Peyer's patch (tissue), 4 donors: ENCODE data around the gene SLC4A5. TPM values are rescaled to one million over a fixed set of nuclear protein-coding genes. Genes with fewer than 3 reads are reported as not detected.

ENCODE experiments used
- DNase-seq, 3 donors: peaks; one replicate each; pipeline ENCODE4 v3.0.0-alpha.2; 2017 to 2019
- H3K27ac ChIP-seq, 4 donors: fragments of 200-600 bp; sonication (generic); one replicate each; pipeline ENCODE4 v1.5.1; 2016 to 2019
- H3K27me3 ChIP-seq, 2 donors: fragments of 200-600 bp; sonication (generic); one replicate each; pipeline ENCODE4 v1.5.1; 2019
- H3K36me3 ChIP-seq, 3 donors: fragments of 200-600 bp; sonication (generic); one replicate each; pipeline ENCODE4 v1.5.1; 2016 to 2019
- H3K4me1 ChIP-seq, 4 donors: fragments of 200-600 bp; sonication (generic); one replicate each; pipeline ENCODE4 v1.5.1; 2016 to 2019
- H3K4me3 ChIP-seq, 4 donors: fragments of 200-600 bp; sonication (generic); 1 replicate in 3 of 4; 2 replicates in 1 of 4; pipeline ENCODE4 v1.5.1; 2016 to 2019; ENCODE audit warnings: mild to moderate bottlenecking in 1 of 4
- H3K9me3 ChIP-seq, 4 donors: fragments of 200-600 bp; sonication (generic); one replicate each; pipeline ENCODE4 v1.5.1; 2016 to 2019; ENCODE audit warnings: mild to moderate bottlenecking in 1 of 4
- POLR2A ChIP-seq, 2 donors: fragments of 450-650 bp; IDR thresholded peaks; one replicate each; pipeline ENCODE4 v1.5.1; 2017; ENCODE audit warnings: antibody characterized with exemption in 2 of 2, mild to moderate bottlenecking in 2 of 2, moderate library complexity in 2 of 2
- total RNA-seq, 4 donors: library from RNA; depleted of rRNA; stranded (reverse); fragments of >200 nt; gene quantifications; one replicate each; pipeline ENCODE4 v1.1.0, GENCODE V29; 2016
- TF ChIP-seq, protein P1 (sequence below), 6 experiments: fragments of 450-650 bp in 4 of 6; fragments of 200-600 bp in 2 of 6; sonication (generic) in 1 of 6; IDR thresholded peaks; one replicate each; pipeline ENCODE4 v1.5.1; 2017 to 2019; ENCODE audit warnings: antibody characterized with exemption in 6 of 6, mild to moderate bottlenecking in 3 of 6, moderate library complexity in 1 of 6

SLC4A5 gene
- total RNA-seq, 4 donors from 2014 or later = 1.8 to 14.9 (median 4.9) TPM

DNA sequence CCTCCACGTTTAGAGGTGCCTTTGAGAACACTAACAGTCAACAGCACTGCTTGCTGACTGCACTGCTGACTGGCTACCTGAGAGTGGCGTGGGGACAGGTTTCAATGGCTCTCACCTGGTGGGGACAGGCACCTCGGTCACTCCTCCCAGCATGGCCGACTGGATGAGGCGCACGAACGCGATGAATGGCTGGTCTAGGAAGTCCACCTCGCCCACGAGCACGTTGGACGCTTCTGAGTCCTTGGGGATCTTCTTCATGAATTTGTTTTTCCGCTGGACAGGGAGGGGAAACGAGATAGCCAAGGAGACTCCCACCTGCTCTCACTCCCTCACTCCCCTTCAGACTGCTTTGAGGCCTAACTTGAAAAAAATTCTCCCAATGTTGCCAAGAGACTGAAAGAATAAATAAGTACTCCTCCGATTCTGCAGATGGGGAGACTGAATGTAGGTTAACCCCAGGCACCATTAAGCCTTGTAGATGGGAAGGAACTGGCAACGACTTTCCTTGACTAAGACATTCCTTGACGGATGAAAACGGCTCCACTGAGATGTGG lies 87.5 kb downstream of the SLC4A5 start:
- TF ChIP-seq, protein P1, sequence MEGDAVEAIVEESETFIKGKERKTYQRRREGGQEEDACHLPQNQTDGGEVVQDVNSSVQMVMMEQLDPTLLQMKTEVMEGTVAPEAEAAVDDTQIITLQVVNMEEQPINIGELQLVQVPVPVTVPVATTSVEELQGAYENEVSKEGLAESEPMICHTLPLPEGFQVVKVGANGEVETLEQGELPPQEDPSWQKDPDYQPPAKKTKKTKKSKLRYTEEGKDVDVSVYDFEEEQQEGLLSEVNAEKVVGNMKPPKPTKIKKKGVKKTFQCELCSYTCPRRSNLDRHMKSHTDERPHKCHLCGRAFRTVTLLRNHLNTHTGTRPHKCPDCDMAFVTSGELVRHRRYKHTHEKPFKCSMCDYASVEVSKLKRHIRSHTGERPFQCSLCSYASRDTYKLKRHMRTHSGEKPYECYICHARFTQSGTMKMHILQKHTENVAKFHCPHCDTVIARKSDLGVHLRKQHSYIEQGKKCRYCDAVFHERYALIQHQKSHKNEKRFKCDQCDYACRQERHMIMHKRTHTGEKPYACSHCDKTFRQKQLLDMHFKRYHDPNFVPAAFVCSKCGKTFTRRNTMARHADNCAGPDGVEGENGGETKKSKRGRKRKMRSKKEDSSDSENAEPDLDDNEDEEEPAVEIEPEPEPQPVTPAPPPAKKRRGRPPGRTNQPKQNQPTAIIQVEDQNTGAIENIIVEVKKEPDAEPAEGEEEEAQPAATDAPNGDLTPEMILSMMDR (IDR thresholded peaks at IDR 0.05) = no peak
- TF ChIP-seq POLR2A (IDR thresholded peaks at IDR 0.05) = no peak
- no peak for DNase-seq
- Histone ChIP-seq H3K9me3 (no peaks in the 10 kb centered on the region), H3K4me3 (no peak overlapping the region), H3K27ac (no peak overlapping the region), H3K36me3 (no peaks in the 10 kb centered on the region), H3K4me1 (no peaks in the 10 kb centered on the region), H3K27me3 (no peaks in the 10 kb centered on the region)

DNA sequence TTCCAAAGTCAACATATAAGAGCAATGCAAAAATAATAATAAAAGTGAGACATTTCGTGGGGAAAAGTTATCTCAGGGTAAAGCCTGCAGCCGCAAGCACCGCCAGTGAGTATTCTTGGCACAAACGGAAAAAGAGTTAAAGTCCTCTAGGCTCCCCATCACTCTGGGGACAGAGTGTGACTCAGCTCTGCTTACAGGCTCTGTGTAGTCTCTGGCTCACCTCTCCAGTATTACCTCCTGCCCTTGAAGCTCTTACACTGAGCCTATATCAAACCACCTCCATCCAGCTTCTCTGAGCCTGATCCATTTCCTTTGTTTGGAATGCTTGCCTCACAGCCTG lies 89.3 kb downstream of the SLC4A5 start:
- H3K4me3 ChIP-seq = no peak overlapping the region

DNA sequence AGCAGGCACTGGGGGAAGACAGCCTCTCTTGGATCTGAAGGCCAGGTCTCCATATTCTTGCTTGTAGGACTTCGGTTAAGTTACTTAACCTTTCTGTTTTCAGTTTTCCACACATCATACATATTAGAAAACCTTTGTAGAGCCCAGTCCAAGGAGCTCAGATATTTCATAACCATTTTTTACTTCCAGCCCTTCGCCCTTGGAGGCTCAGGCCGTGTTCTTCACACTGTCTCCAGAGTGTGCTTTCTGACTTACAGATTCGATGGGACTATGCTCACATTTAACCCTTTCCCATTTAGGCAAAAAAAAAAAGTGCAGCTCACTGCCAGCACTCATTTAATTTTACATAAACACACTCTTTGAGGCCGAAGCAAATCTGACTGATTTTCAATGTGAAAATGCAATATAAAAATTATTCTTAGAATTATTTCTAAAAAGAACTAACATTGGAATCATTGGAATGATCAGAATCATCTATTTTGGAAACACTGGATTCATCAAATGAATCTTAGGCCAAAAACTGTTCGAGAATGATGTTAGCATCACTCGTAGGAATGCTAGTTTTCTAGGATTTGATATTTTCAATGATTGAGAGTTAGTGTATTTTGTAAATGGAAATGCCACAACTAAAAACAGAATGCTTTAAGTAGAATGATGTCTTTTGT lies 89.8 kb downstream of the SLC4A5 start:
- no peaks in the 10 kb centered on the region for H3K4me1 ChIP-seq
- no peak overlapping the region for H3K4me3 ChIP-seq
- TF ChIP-seq, protein P1 (IDR thresholded peaks at IDR 0.05) = no peak
- no peak for TF ChIP-seq POLR2A (IDR thresholded peaks at IDR 0.05)
- no peaks in the 10 kb centered on the region for H3K36me3 ChIP-seq
- H3K27ac ChIP-seq = no peak overlapping the region
- no peaks in the 10 kb centered on the region for H3K9me3 ChIP-seq
- no peaks in the 10 kb centered on the region for H3K27me3 ChIP-seq
- DNase-seq = peak in 1 of 3 donors; percentile 13

More for the DNA sequence above, 89.3 kb downstream of the SLC4A5 start:
- no peaks in the 10 kb centered on the region for H3K36me3 ChIP-seq
- TF ChIP-seq POLR2A (IDR thresholded peaks at IDR 0.05) = no peak
- TF ChIP-seq, protein P1 (IDR thresholded peaks at IDR 0.05) = no peak
- H3K27ac ChIP-seq = no peak overlapping the region
- DNase-seq = peak in 1 of 3 donors; percentile 23
- no peaks in the 10 kb centered on the region for H3K4me1 ChIP-seq
- H3K27me3 ChIP-seq = no peaks in the 10 kb centered on the region
- no peaks in the 10 kb centered on the region for H3K9me3 ChIP-seq

DNA sequence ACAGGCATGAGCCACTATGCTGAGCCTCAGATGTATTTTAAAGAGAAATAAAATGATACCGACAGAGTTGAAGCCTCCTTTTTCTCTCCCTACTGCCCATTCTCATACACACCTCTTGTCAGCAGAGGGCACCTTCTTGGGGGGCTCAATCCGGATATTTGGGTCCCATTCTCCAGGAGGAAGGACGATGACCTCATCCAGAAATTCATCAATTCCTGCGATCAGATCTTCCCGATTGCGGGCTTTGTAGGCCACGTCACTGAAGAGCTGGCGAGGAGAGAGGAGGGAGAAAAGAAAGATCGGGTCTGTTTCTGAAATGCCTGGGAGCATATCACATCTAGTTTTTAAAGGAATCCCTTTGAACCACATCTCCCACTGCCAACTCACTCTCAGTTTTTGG lies 90.4 kb downstream of the SLC4A5 start:
- Histone ChIP-seq H3K9me3 (no peaks in the 10 kb centered on the region), H3K27me3 (no peaks in the 10 kb centered on the region), H3K36me3 (no peaks in the 10 kb centered on the region), H3K4me1 (no peaks in the 10 kb centered on the region), H3K27ac (no peak overlapping the region), H3K4me3 (no peak overlapping the region)
- TF ChIP-seq POLR2A (IDR thresholded peaks at IDR 0.05) = no peak
- TF ChIP-seq, protein P1 (IDR thresholded peaks at IDR 0.05) = no peak
- DNase-seq = no peak

DNA sequence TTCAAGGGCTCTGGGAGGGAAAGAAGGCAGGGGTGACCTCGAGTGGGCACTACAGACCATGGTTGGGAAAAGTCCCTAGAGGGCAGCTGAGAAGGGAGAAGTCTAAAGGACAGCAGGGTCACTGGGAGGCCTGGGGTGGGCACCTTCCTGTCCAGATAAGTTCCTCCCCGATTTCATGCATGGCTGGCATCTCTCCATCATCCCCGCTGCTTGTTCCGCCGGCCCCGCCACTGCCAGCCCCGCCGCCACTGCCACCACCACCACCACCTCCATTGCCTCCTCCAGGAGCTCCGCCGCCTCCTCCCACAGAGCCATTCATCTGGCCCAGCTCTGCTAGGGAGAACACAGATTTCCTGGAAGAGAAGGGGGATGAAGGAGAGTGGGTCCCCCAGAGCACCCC lies 91.2 kb downstream of the SLC4A5 start:
- DNase-seq = peak in 1 of 3 donors; percentile 41
- Histone ChIP-seq H3K36me3 (no peaks in the 10 kb centered on the region), H3K27me3 (no peaks in the 10 kb centered on the region), H3K9me3 (no peaks in the 10 kb centered on the region), H3K27ac (no peak overlapping the region), H3K4me1 (no peaks in the 10 kb centered on the region), H3K4me3 (no peak overlapping the region)
- TF ChIP-seq, protein P1 (IDR thresholded peaks at IDR 0.05) = no peak
- no peak for TF ChIP-seq POLR2A (IDR thresholded peaks at IDR 0.05)
